Activated B cell treated with CpG ODN at 0.5 μM for 24 hours (primary cell): ENCODE results near the gene PAAF1. TPM values are rescaled to one million over a fixed set of nuclear protein-coding genes. Genes with fewer than 3 reads are reported as not detected.

Experiments used
- ATAC-seq: fragments of 200-7000 bp; cut with Tn5 transposase; one replicate; pipeline ENCODE4 v1.10.0; 2021; ENCODE audit warnings: low read depth, mild to moderate bottlenecking, moderate library complexity
- CTCF ChIA-PET: fragments of 350-600 bp; sonication (Branson Sonifier 250); formaldehyde crosslinking; loops from one replicate; lab custom pipeline; 2021; ENCODE audit warnings: antibody characterized with exemption; lab: Charles Lee
- POLR2A ChIA-PET: fragments of 350-600 bp; sonication (Branson Sonifier 250); formaldehyde crosslinking; loops from one replicate; lab custom pipeline; 2021; ENCODE audit warnings: antibody characterized with exemption; lab: Charles Lee
- DNase-seq: peaks from one replicate; pipeline ENCODE4 v3.0.0; 2022
- H3K27ac Mint-ChIP-seq: one replicate; pipeline ENCODE4 v1.8.0; 2020; ENCODE audit warnings: mixed read lengths
- H3K27me3 Mint-ChIP-seq: one replicate; pipeline ENCODE4 v1.8.0; 2021; ENCODE audit warnings: mixed read lengths
- H3K36me3 Mint-ChIP-seq: one replicate; pipeline ENCODE4 v1.8.0; 2021; ENCODE audit warnings: low read depth, mixed read lengths
- H3K4me1 Mint-ChIP-seq: one replicate; pipeline ENCODE4 v1.8.0; 2021; ENCODE audit warnings: mixed read lengths
- H3K4me3 Mint-ChIP-seq: one replicate; pipeline ENCODE4 v1.8.0; 2020; ENCODE audit warnings: mild to moderate bottlenecking, mixed read lengths
- H3K9me3 Mint-ChIP-seq: one replicate; pipeline ENCODE4 v1.8.0; 2020; ENCODE audit warnings: mixed read lengths
- CTCF ChIP-seq: fragments of 200-600 bp; IDR thresholded peaks from one replicate; pipeline ENCODE4 v1.8.0; 2022; ENCODE audit warnings: antibody characterized with exemption, mild to moderate bottlenecking
- intact Hi-C: fragments of 100-400 bp; cut with micrococcal nuclease; formaldehyde crosslinking; loops from one replicate; pipeline ENCODE4 v1.15.1; 2024
- total RNA-seq: library from RNA; stranded (reverse); gene quantifications from 2 replicates; pipeline ENCODE4 v1.2.3, GENCODE V29; 2022

The PAAF1 gene
- total RNA-seq, 1 donor from 2014 or later, result 20.2 TPM

- no peak for ATAC-seq
- TF ChIP-seq CTCF, result no peak
- H3K27me3 Mint-ChIP-seq, result no peaks in the 10 kb centered on the region
- peaks cover 88% of the 10 kb centered on the region for H3K4me1 Mint-ChIP-seq
- ChIA-PET POLR2A (interaction anchor here (5.2 to 16.3 kb wide), 3 partner anchors 9 to 42 kb away, joined by 67 to 425 read pairs (median 234); no protein-coding TSS in a partner anchor), CTCF (no interaction called here)
- H3K4me3 Mint-ChIP-seq, result peak overlapping the region; percentile 99
- intact Hi-C loops, result no loop called here
- no peak for DNase-seq
- H3K36me3 Mint-ChIP-seq, result peaks cover 91% of the 10 kb centered on the region
- H3K27ac Mint-ChIP-seq, result peak overlapping the region; percentile 100
- H3K9me3 Mint-ChIP-seq, result no peaks in the 10 kb centered on the region
Measured at GRCh38 chr11:73977856-73978519, 101.2 kb downstream of the PAAF1 start.

- DNase-seq, result no peak
- Mint-ChIP-seq H3K4me1 (peaks cover 86% of the 10 kb centered on the region), H3K27me3 (no peaks in the 10 kb centered on the region), H3K27ac (peak overlapping the region; percentile 100), H3K4me3 (peak overlapping the region; percentile 99), H3K36me3 (peaks cover 91% of the 10 kb centered on the region), H3K9me3 (no peaks in the 10 kb centered on the region)
- POLR2A ChIA-PET, result interaction anchor here (2.3 to 16.3 kb wide), 4 partner anchors 10 to 41 kb away, joined by 11 to 425 read pairs (median 150); partner anchors contain the start of gene UCP3
- ATAC-seq, result no peak
- intact Hi-C loops, result no loop called here
- CTCF ChIA-PET, result interaction anchor here (1.4 to 2.2 kb wide), 2 partner anchors 8 to 19 kb away, joined by 4 to 8 read pairs; no protein-coding TSS in a partner anchor
- no peak for TF ChIP-seq CTCF
Measured at GRCh38 chr11:73978576-73979086, 101.8 kb downstream of the PAAF1 start.

GRCh38 chr11:73980001-73980961 is 103.5 kb downstream of the PAAF1 start:
- H3K4me3 Mint-ChIP-seq, result peak overlapping the region; percentile 99
- intact Hi-C loops, result loop anchor here (1.0 to 5.0 kb wide), 8 partner anchors 8 to 1898 kb away; partner anchors contain the start of genes C2CD3, LRRC51, NUMA1 and POLD3
- CTCF ChIA-PET, result interaction anchor here (0.7 to 2.2 kb wide), 7 partner anchors 9 to 61 kb away, joined by 3 to 11 read pairs (median 7); no protein-coding TSS in a partner anchor
- POLR2A ChIA-PET, result interaction anchor here (0.5 to 16.3 kb wide), 19 partner anchors 12 to 1244 kb away, joined by 3 to 425 read pairs (median 5); partner anchors contain the start of genes C2CD3, FAM168A, PPME1 and UCP3
- H3K4me1 Mint-ChIP-seq, result peaks cover 80% of the 10 kb centered on the region
- H3K9me3 Mint-ChIP-seq, result no peaks in the 10 kb centered on the region
- H3K36me3 Mint-ChIP-seq, result peaks cover 76% of the 10 kb centered on the region
- no peaks in the 10 kb centered on the region for H3K27me3 Mint-ChIP-seq
- TF ChIP-seq CTCF, result no peak
- ATAC-seq (peak; percentile 64), DNase-seq (peak; percentile 72)
- H3K27ac Mint-ChIP-seq, result peak overlapping the region; percentile 100

Other genes starting within 250 kb of the PAAF1 start
- gene PLEKHB1, start 230.4 kb upstream of the PAAF1 start, total RNA-seq, result 5.0 and 5.6 TPM in 2 replicates
- 53.3 and 61.0 TPM in 2 replicates for gene RAB6A, start 115.9 kb upstream of the PAAF1 start, total RNA-seq
- gene MRPL48, start 89.1 kb upstream of the PAAF1 start, total RNA-seq, result 38.3 and 40.6 TPM in 2 replicates
- gene COA4, start 153 bp upstream of the PAAF1 start, total RNA-seq, result 75.9 and 79.8 TPM in 2 replicates
- not detected in 2 replicates for gene DNAJB13, start 74.0 kb downstream of the PAAF1 start, total RNA-seq
- gene UCP2, start 105.8 kb downstream of the PAAF1 start, total RNA-seq, result 424 and 458 TPM in 2 replicates
- gene UCP3, start 132.1 kb downstream of the PAAF1 start, total RNA-seq, result 4.4 and 5.7 TPM in 2 replicates